Stomach smooth muscle (tissue), 2 donors: ENCODE measurements around the gene KMT2B.
A peak's percentile ranks its signal among the peaks of the same experiment; 100 is the strongest.
"Not testable (repeated sequence)": the region's sequence is repeated elsewhere in the genome, so short reads cannot be mapped to it uniquely, and the experiment has no call there.

Source experiments
- H3K27ac ChIP-seq: one replicate; pipeline ENCODE4 v1.7.0; 2013; ENCODE audit warnings: mild to moderate bottlenecking, low read length, inconsistent platforms
- H3K27me3 ChIP-seq, 2 donors: one replicate each; pipeline ENCODE4 v1.7.0; 2013; ENCODE audit warnings: low read length in 2 of 2; ENCODE audit not compliant: insufficient read depth in 2 of 2, control insufficient read depth in 1 of 2
- H3K36me3 ChIP-seq, 2 donors: one replicate each; pipeline ENCODE4 v1.7.0; 2013; ENCODE audit warnings: low read length in 2 of 2; ENCODE audit not compliant: control insufficient read depth in 2 of 2, insufficient read depth in 2 of 2
- H3K4me1 ChIP-seq: one replicate; pipeline ENCODE4 v1.7.0; 2013; ENCODE audit warnings: low read length; ENCODE audit not compliant: control insufficient read depth, insufficient read depth
- H3K4me3 ChIP-seq, 2 donors: one replicate each; pipeline ENCODE4 v1.7.0; 2013; ENCODE audit warnings: low read length in 2 of 2
- H3K9ac ChIP-seq, 2 donors: one replicate each; pipeline ENCODE4 v1.7.0; 2013; ENCODE audit warnings: low read length in 2 of 2, mild to moderate bottlenecking in 1 of 2
- H3K9me3 ChIP-seq, 2 donors: one replicate each; pipeline ENCODE4 v1.7.0; 2013; ENCODE audit warnings: low read length in 2 of 2; ENCODE audit not compliant: control insufficient read depth in 2 of 2
- donor health status: healthy.
- donor health status: Pancreatic carcinoma.

KMT2B gene

GRCh38 chr19:35764432-35765315, 46.9 kb downstream of the KMT2B start:
- Histone ChIP-seq H3K9me3 (no peaks in the 10 kb centered on the region), H3K9ac (no peak overlapping the region), H3K27ac (no peak overlapping the region), H3K4me3 (no peak overlapping the region), H3K27me3 (no peaks in the 10 kb centered on the region), H3K36me3 (peaks cover 10 to 21% of the 10 kb centered on the region in 2 donors), H3K4me1 (peaks cover 7% of the 10 kb centered on the region)

- H3K36me3 ChIP-seq = peaks cover 10 to 18% of the 10 kb centered on the region in 2 donors
- no peak overlapping the region for H3K27ac ChIP-seq
- H3K4me1 ChIP-seq = peaks cover 5% of the 10 kb centered on the region
- H3K9ac ChIP-seq = no peak overlapping the region
- no peaks in the 10 kb centered on the region for H3K27me3 ChIP-seq
- H3K4me3 ChIP-seq = no peak overlapping the region
- no peaks in the 10 kb centered on the region for H3K9me3 ChIP-seq
Measured at GRCh38 chr19:35766571-35767104, 48.8 kb downstream of the KMT2B start.

- Histone ChIP-seq H3K27ac (no peak overlapping the region), H3K27me3 (no peaks in the 10 kb centered on the region), H3K9ac (no peak overlapping the region), H3K9me3 (no peaks in the 10 kb centered on the region), H3K4me1 (peaks cover 5% of the 10 kb centered on the region), H3K36me3 (peaks cover 4 to 12% of the 10 kb centered on the region in 2 donors), H3K4me3 (no peak overlapping the region)
Measured at GRCh38 chr19:35767288-35768081, 49.7 kb downstream of the KMT2B start.

- Histone ChIP-seq H3K4me3 (no peak overlapping the region), H3K9me3 (no peaks in the 10 kb centered on the region), H3K27me3 (no peaks in the 10 kb centered on the region), H3K4me1 (peaks cover 5% of the 10 kb centered on the region), H3K9ac (peak overlapping the region in 1 of 2 donors; percentile 36), H3K27ac (no peak overlapping the region), H3K36me3 (peaks cover 4 to 12% of the 10 kb centered on the region in 2 donors)
Measured at GRCh38 chr19:35768082-35768421, 50.2 kb downstream of the KMT2B start.

- not testable (repeated sequence) for H3K27me3 ChIP-seq, H3K27ac ChIP-seq, H3K9me3 ChIP-seq, H3K4me3 ChIP-seq, H3K9ac ChIP-seq, H3K36me3 ChIP-seq
- H3K4me1 ChIP-seq = peaks cover 26% of the 10 kb centered on the region
Measured at GRCh38 chr19:35772362-35772761, 54.6 kb downstream of the KMT2B start.

- Histone ChIP-seq H3K36me3 (peaks cover 0 to 3% of the 10 kb centered on the region in 2 donors), H3K27me3 (no peaks in the 10 kb centered on the region), H3K4me1 (peaks cover 22% of the 10 kb centered on the region), H3K4me3 (no peak overlapping the region), H3K9me3 (no peaks in the 10 kb centered on the region), H3K9ac (no peak overlapping the region), H3K27ac (no peak overlapping the region)
Measured at GRCh38 chr19:35773020-35773806, 55.4 kb downstream of the KMT2B start.

GRCh38 chr19:35774274-35775045, 56.7 kb downstream of the KMT2B start:
- H3K9ac ChIP-seq = peak overlapping the region in 1 of 2 donors; percentile 36
- no peaks in the 10 kb centered on the region for H3K27me3 ChIP-seq
- no peak overlapping the region for H3K27ac ChIP-seq
- peaks cover 21% of the 10 kb centered on the region for H3K4me1 ChIP-seq
- H3K36me3 ChIP-seq = peaks cover 4 to 6% of the 10 kb centered on the region in 2 donors
- peak overlapping the region; percentile 62 to 80 for H3K4me3 ChIP-seq
- H3K9me3 ChIP-seq = no peaks in the 10 kb centered on the region

GRCh38 chr19:35775046-35775297, 57.2 kb downstream of the KMT2B start:
- peaks cover 4 to 6% of the 10 kb centered on the region in 2 donors for H3K36me3 ChIP-seq
- H3K27me3 ChIP-seq = no peaks in the 10 kb centered on the region
- H3K27ac ChIP-seq = no peak overlapping the region
- no peaks in the 10 kb centered on the region for H3K9me3 ChIP-seq
- peak overlapping the region in 1 of 2 donors; percentile 36 for H3K9ac ChIP-seq
- peak overlapping the region; percentile 62 to 80 for H3K4me3 ChIP-seq
- H3K4me1 ChIP-seq = peaks cover 21% of the 10 kb centered on the region

- Histone ChIP-seq H3K4me3 (peak within 1 kb of the TSS; percentile 62 to 80), H3K9ac (peak within 1 kb of the TSS; percentile 55 to 57), H3K27ac (no peak within 1 kb of the TSS), H3K4me1 (peaks cover 21% of the 10 kb centered on the region), H3K9me3 (no peaks in the 10 kb centered on the region), H3K36me3 (peaks cover 4 to 6% of the 10 kb centered on the region in 2 donors), H3K27me3 (no peaks in the 10 kb centered on the region)
Measured at GRCh38 chr19:35775298-35776101, 57.7 kb downstream of the KMT2B start, which contains the start of gene ARHGAP33. TSS of gene ARHGAP33 (plus strand) at chr19:35775564. CDS start at chr19:35775659, 95 bp downstream.
